ENCODE results near the gene TMEM256. TPM values are rescaled to one million over a fixed set of nuclear protein-coding genes. Genes with fewer than 3 reads are reported as not detected.

Gene TMEM256
- total RNA-seq: 95.8 and 132 TPM in 2 replicates

GRCh38 chr17:7403977-7404736 is at the start of gene TMEM256:
TSS of gene TMEM256 (minus strand) at chr17:7404097. CDS start at chr17:7404084, 13 bp downstream.

GRCh38 chr17:7444682-7445618 is 41.1 kb upstream of the TMEM256 start, which contains the start of gene CHRNB1:
TSS of gene CHRNB1 (plus strand) at chr17:7445061. CDS start at chr17:7445128, 67 bp downstream.

DNA sequence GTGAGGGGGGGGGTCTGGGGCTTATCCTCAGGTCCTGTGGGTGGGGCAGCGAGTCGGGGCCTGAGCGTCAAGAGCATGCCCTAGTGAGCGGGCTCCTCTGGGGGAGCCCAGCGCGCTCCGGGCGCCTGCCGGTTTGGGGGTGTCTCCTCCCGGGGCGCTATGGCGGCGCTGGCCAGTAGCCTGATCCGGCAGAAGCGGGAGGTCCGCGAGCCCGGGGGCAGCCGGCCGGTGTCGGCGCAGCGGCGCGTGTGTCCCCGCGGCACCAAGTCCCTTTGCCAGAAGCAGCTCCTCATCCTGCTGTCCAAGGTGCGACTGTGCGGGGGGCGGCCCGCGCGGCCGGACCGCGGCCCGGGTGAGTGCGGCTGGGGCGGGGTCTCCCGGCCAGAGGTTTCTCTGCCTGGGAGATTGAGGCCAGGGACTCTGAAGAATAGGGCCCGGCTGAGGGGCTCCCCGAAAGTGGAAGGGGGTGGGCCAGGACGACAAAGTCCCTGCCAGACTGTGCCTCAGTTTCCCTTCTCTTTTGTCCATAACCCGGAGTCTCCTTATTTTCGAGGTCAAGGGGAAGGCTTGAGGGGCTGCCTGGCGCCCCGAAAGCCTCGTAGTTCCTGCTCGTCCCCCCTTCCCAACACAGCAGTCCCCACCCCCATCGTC is 35.7 kb upstream of the TMEM256 start, which contains the start of gene FGF11:
TSS of gene FGF11 (plus strand) at position 51 of the 651 bp plus-strand sequence. CDS start at position 160, 109 bp downstream.

DNA sequence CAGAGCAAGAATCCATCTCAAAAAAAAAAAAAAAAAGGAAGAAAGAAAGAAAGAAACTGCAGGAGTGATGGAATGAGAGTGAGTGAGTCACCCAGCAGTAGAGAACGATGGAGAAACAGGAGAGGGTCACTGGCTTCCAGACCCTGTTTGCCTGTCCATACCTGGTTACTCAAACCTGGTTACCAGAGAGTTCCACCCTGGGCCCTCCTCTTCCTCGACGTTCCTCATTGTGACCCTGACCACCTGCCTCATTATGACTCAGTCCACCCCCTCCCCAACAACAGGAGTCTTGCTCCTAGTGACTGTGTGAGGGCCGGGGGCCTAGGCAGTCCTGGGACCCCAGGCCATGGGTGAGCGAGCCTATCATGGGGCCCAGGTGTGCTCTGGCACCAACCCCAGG is 24.7 kb upstream of the TMEM256 start, which contains the start of gene SPEM3:
TSS of gene SPEM3 (plus strand) at position 301 of the 400 bp plus-strand sequence. CDS start at position 347, 46 bp downstream.

GRCh38 chr17:7425316-7425715 is 21.4 kb upstream of the TMEM256 start, which contains the start of gene SPEM2:
TSS of gene SPEM2 (plus strand) at chr17:7425616. CDS start at chr17:7425689, 73 bp downstream.

GRCh38 chr17:7419819-7420610 is 16.1 kb upstream of the TMEM256 start, which contains the start of gene SPEM1:
TSS of gene SPEM1 (plus strand) at chr17:7420324. CDS start at chr17:7420385, 61 bp downstream.

GRCh38 chr17:7407485-7408251 is 3.8 kb upstream of the TMEM256 start, which contains the start of gene NLGN2:
TSS of gene NLGN2 (plus strand) at chr17:7407845. CDS start at chr17:7408256, 411 bp downstream.

GRCh38 chr17:7394452-7395191 is 9.3 kb downstream of the TMEM256 start, which contains the start of gene PLSCR3:
TSS of gene PLSCR3 (minus strand) at chr17:7394525. CDS start at chr17:7394110, 415 bp downstream.

DNA sequence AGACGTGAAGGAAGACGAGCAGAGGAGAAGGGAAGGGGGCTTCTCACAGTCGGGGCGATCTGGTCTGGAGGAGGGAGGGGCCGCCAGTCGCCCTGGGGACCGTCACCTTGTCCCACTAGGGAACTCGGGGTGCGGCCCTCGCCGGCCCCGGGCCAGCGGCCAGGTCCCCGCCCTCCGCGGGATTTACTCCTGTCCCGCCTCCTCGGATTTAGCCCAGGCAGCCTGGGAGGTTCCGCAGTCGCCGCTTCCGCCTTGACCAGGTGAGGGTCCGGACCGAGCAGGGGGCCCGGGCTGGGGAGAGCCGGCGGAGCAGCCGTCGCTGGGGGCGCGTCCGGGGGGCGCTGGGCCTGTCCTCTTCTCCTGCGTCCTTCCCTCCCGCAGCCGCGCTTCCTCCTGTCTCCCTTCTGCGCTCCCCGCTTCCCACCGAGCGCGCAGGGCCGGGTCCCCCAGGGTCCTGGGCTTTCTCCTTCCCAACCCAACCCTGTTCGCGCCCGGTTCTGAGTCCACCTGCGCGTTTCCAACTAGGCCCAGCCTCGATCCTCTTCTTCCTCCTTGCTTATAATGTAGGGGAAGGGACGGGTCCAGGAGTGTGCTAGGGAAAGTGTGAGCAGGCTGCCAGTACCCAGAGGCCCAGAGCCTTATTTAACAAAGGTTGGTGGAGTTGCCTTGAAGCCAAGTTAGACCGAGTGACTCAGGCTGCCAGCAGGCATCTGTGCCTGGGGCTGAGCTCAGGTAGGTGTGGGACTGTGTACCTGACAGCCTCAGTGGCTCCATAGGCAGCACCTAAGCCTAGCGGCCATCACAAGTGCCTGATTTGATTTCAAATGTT is 22.8 kb downstream of the TMEM256 start, which contains the start of gene TNK1:
TSS of gene TNK1 (plus strand) at position 235 of the 829 bp plus-strand sequence. CDS start 1,838 bp downstream, outside the sequence.

DNA sequence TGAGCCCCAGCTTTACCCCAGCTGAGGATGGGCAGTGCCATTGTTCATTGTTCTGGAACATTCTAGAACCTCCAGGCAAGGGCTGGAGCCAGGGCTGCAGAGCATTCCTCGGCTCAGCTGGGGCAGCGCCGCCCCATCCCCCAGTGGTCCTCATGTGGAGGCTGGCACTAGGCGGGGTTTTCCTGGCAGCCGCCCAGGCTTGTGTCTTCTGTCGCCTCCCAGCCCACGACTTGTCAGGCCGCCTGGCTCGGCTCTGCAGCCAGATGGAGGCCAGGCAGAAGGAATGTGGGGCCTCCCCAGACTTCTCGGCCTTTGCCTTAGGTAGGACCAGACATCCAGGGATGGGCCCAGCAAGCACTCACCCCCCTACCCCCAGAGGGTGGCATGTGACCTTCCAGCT is 48.8 kb downstream of the TMEM256 start, which contains the start of gene TMEM95:
TSS of gene TMEM95 (plus strand) at position 104 of the 400 bp plus-strand sequence. CDS start at position 153, 49 bp downstream.

Other genes starting within 250 kb of the TMEM256 start
- gene ASGR1, start 224.7 kb downstream of the TMEM256 start, total RNA-seq: 1.2 and 1.3 TPM in 2 replicates
- gene DLG4, start 184.3 kb downstream of the TMEM256 start, total RNA-seq: 17.6 and 27.3 TPM in 2 replicates
- 236 and 357 TPM in 2 replicates for gene ACADVL, start 184.2 kb downstream of the TMEM256 start, total RNA-seq
- 84.8 and 108 TPM in 2 replicates for gene DVL2, start 169.6 kb downstream of the TMEM256 start, total RNA-seq
- gene PHF23, start 164.6 kb downstream of the TMEM256 start, total RNA-seq: 47.3 and 68.5 TPM in 2 replicates
- 199 and 406 TPM in 2 replicates for gene GABARAP, start 161.6 kb downstream of the TMEM256 start, total RNA-seq
- gene CTDNEP1, start 152.4 kb downstream of the TMEM256 start, total RNA-seq: 35.2 and 41.6 TPM in 2 replicates
- gene ELP5, start 151.9 kb downstream of the TMEM256 start, total RNA-seq: 24.6 and 25.6 TPM in 2 replicates
- gene CLDN7, start 141.6 kb downstream of the TMEM256 start, total RNA-seq: 4.1 and 6.5 TPM in 2 replicates
- gene SLC2A4, start 122.4 kb downstream of the TMEM256 start, total RNA-seq: 0.17 and 0.44 TPM in 2 replicates
- gene YBX2, start 109.5 kb downstream of the TMEM256 start, total RNA-seq: 0.17 and 0.29 TPM in 2 replicates
- gene EIF5A, start 96.5 kb downstream of the TMEM256 start, total RNA-seq: 469 and 682 TPM in 2 replicates
- 40.1 and 47.6 TPM in 2 replicates for gene GPS2, start 88.7 kb downstream of the TMEM256 start, total RNA-seq
- gene NEURL4, start 74.8 kb downstream of the TMEM256 start, total RNA-seq: 20.2 and 23.5 TPM in 2 replicates
- 0.58 and 0.99 TPM in 2 replicates for gene ACAP1, start 67.6 kb downstream of the TMEM256 start, total RNA-seq
- gene KCTD11, start 51.9 kb downstream of the TMEM256 start, total RNA-seq: 6.1 and 13.1 TPM in 2 replicates
- gene TMEM95, start 48.9 kb downstream of the TMEM256 start, total RNA-seq: not detected in 2 replicates
- 0.66 and 0.73 TPM in 2 replicates for gene TNK1, start 23.0 kb downstream of the TMEM256 start, total RNA-seq
- 38.7 and 48.1 TPM in 2 replicates for gene PLSCR3, start 9.6 kb downstream of the TMEM256 start, total RNA-seq
- 16.1 and 18.2 TPM in 2 replicates for gene NLGN2, start 3.7 kb upstream of the TMEM256 start, total RNA-seq
- gene SPEM1, start 16.2 kb upstream of the TMEM256 start, total RNA-seq: not detected in 2 replicates
- gene SPEM2, start 21.5 kb upstream of the TMEM256 start, total RNA-seq: not detected in 2 replicates
- not detected in 2 replicates for gene SPEM3, start 24.8 kb upstream of the TMEM256 start, total RNA-seq
- 1.3 and 1.9 TPM in 2 replicates for gene TMEM102, start 31.3 kb upstream of the TMEM256 start, total RNA-seq
- gene FGF11, start 35.4 kb upstream of the TMEM256 start, total RNA-seq: 0.58 and 2.8 TPM in 2 replicates
- gene CHRNB1, start 41.0 kb upstream of the TMEM256 start, total RNA-seq: 6.8 and 10.3 TPM in 2 replicates
- gene ZBTB4, start 75.5 kb upstream of the TMEM256 start, total RNA-seq: 27.8 and 44.8 TPM in 2 replicates
- gene SLC35G6, start 77.3 kb upstream of the TMEM256 start, total RNA-seq: not detected in 2 replicates
- 104 and 111 TPM in 2 replicates for gene POLR2A, start 80.3 kb upstream of the TMEM256 start, total RNA-seq
- 17.0 and 18.4 TPM in 2 replicates for gene TNFSF12, start 145.0 kb upstream of the TMEM256 start, total RNA-seq
- gene TNFSF13, start 154.7 kb upstream of the TMEM256 start, total RNA-seq: 2.0 and 2.2 TPM in 2 replicates
- 59.2 and 68.1 TPM in 2 replicates for gene SENP3, start 157.8 kb upstream of the TMEM256 start, total RNA-seq
- 30.4 and 79.9 TPM in 2 replicates for gene CD68, start 175.5 kb upstream of the TMEM256 start, total RNA-seq
- 94.1 and 137 TPM in 2 replicates for gene MPDU1, start 179.8 kb upstream of the TMEM256 start, total RNA-seq
- 0.66 and 0.73 TPM in 2 replicates for gene SOX15, start 186.0 kb upstream of the TMEM256 start, total RNA-seq
- 34.9 and 47.3 TPM in 2 replicates for gene FXR2, start 210.8 kb upstream of the TMEM256 start, total RNA-seq
- gene SAT2, start 223.7 kb upstream of the TMEM256 start, total RNA-seq: 43.8 and 45.5 TPM in 2 replicates
- 0.17 and 0.29 TPM in 2 replicates for gene SHBG, start 226.0 kb upstream of the TMEM256 start, total RNA-seq
- gene ATP1B2, start 246.8 kb upstream of the TMEM256 start, total RNA-seq: 0.17 TPM in 1 of 2 replicates, not detected in the other

Data from smooth muscle cell of trachea (primary cell).